ENCODE data around the gene SAMD5. TPM values are rescaled to one million over a fixed set of nuclear protein-coding genes. Genes with fewer than 3 reads are reported as not detected.

Gene SAMD5
- total and polyA plus RNA-seq, 9 of the 15 experiments (the other 6 are each of a cell fraction or from before 2014, with no cell fraction given) = 0.15 to 0.91 (median 0.55) TPM

GRCh38 chr6:147588469-147588868 lies 80.0 kb downstream of the SAMD5 start:
- CTCF ChIA-PET (ENCODE audit: low intra/inter-chr PET ratio) = no interaction called here
- Histone ChIP-seq H3K27ac (ENCODE audit: extremely low read depth, low read depth, low read length) (no peak overlapping the region), H3K4me3 (no peak overlapping the region), H3K79me2 (ENCODE audit: control insufficient read depth, insufficient read depth, low read length) (no peaks in the 10 kb centered on the region), H3K9me3 (replicated peaks; ENCODE audit: control insufficient read depth, insufficient read depth, low read depth, low read length) (no peaks in the 10 kb centered on the region), H2AFZ (ENCODE audit: low read depth, low read length) (no peak overlapping the region), H3K4me1 (replicated peaks in 1 of 2; ENCODE audit: control insufficient read depth in 2 of 2, insufficient read depth in 2 of 2, low read length in 2 of 2) (no peaks in the 10 kb centered on the region), H3K27me3 (ENCODE audit: control insufficient read depth in 2 of 2, insufficient read depth in 2 of 2, low read length in 2 of 2) (peaks cover 40 to 45% of the 10 kb centered on the region in 2 experiments), H3K36me3 (ENCODE audit: control insufficient read depth, insufficient read depth, low read length) (no peaks in the 10 kb centered on the region), H3K9ac (ENCODE audit: insufficient read depth in 1 of 2, low read depth in 2 of 2, low read length in 2 of 2) (no peak overlapping the region), H3K9me1 (ENCODE audit: control insufficient read depth, insufficient read depth, low read length) (no peaks in the 10 kb centered on the region), H3K4me2 (ENCODE audit: insufficient read depth, low read length) (no peak overlapping the region), H4K20me1 (replicated peaks; ENCODE audit: control insufficient read depth, insufficient read depth, low read length) (no peaks in the 10 kb centered on the region)
- in situ Hi-C loops (cut with MboI) (no loop called here), intact Hi-C loops (cut with micrococcal nuclease) (no loop called here)
- FAIRE-seq (no peak), DNase-seq (ENCODE audit: extremely low read depth in 1 of 4, low spot score in 3 of 4) (no peak), ATAC-seq (no peak)
- POLR2A ChIA-PET = no interaction called here
- BruUV-seq (replicated peaks) = no TSS peak
- TF ChIP-seq ZBTB9 (CRISPR knock-in tag; IDR thresholded peaks at IDR 0.05) (no peak), RAD51 (IDR thresholded peaks at IDR 0.05; ENCODE audit: borderline replicate concordance, low read depth) (no peak), ZC3H11A (IDR thresholded peaks at IDR 0.05; ENCODE audit: low read depth, low read length) (no peak), ZNF395 (CRISPR knock-in tag; IDR thresholded peaks at IDR 0.05) (no peak), BRF1 (IDR thresholded peaks at IDR 0.05; ENCODE audit: borderline replicate concordance, extremely low read depth, insufficient read length) (no peak), BCLAF1 (IDR thresholded peaks at IDR 0.05; ENCODE audit: borderline replicate concordance in 1 of 2, control insufficient read depth in 1 of 2, low read depth in 2 of 2, low read length in 1 of 2) (no peak)
- WGBS (ENCODE audit: insufficient coverage, low coverage, missing lambda C conversion rate) = 4% methylated on average over 6 of the region's 6 CpGs

Measured in K562 (cell line).